HepG2 (cell line): ENCODE results near the gene KCNJ4. TPM values are rescaled to one million over a fixed set of nuclear protein-coding genes. Genes with fewer than 3 reads are reported as not detected.

Source experiments
- ATAC-seq: fragments of 200-7000 bp; cut with Tn5 transposase; 3 replicates; pipeline ENCODE4 v1.9.1; 2020; ENCODE audit warnings: mild to moderate bottlenecking, moderate library complexity
- BruUV-seq: library from RNA; stranded (reverse); fragments of 400-500 nt; replicated peaks from 2 replicates; lab custom pipeline; 2021; lab: Mats Ljungman, UMichigan
- CTCF ChIA-PET: fragments of 300-600 bp; formaldehyde crosslinking; extraction: SDS; loops from one replicate; lab custom pipeline; 2021; ENCODE audit warnings: low total read pairs, inconsistent platforms, low intra/inter-chr PET ratio; lab: Yijun Ruan, JAX
- POLR2A ChIA-PET: fragments of 350-600 bp; sonication (Branson Sonifier 250); formaldehyde crosslinking; loops from one replicate; lab custom pipeline; 2020; ENCODE audit warnings: antibody characterized with exemption, inconsistent platforms; lab: Yijun Ruan, JAX
- DNase-seq: peaks from one replicate; pipeline ENCODE4 v3.0.0-alpha.2; 2015; ENCODE audit warnings: low spot score
- FAIRE-seq: peaks from 3 replicates; lab custom pipeline; 2011; peaks lifted over from hg19 to GRCh38; lab: Jason Lieb, UNC
- H2AFZ ChIP-seq: one replicate; pipeline ENCODE4 v1.6.1; 2011; ENCODE audit warnings: low read length, inconsistent platforms
- H3K27ac ChIP-seq: fragments of 300-600 bp; 3 replicates; pipeline ENCODE4 v1.8.0; 2011; ENCODE audit warnings: mixed run types, mild to moderate bottlenecking, mixed read lengths, low read length, inconsistent platforms; ENCODE audit not compliant: insufficient read depth; ENCODE audit errors: extremely low read length
- H3K27me3 ChIP-seq, 2 experiments: fragments of 200-600 bp in 1 of 2; 2 replicates in 1 of 2; 3 replicates in 1 of 2; pipeline versions ENCODE4 v1.6.0 to v1.8.0; 2011; ENCODE audit warnings: low read length in 2 of 2, mild to moderate bottlenecking in 2 of 2, moderate library complexity in 2 of 2, inconsistent platforms in 1 of 2; ENCODE audit not compliant: insufficient read depth in 2 of 2, control insufficient read depth in 1 of 2
- H3K36me3 ChIP-seq, 2 experiments: fragments of 200-600 bp in 1 of 2; replicated peaks in 1 of 2; 2 replicates in 1 of 2; 3 replicates in 1 of 2; pipeline versions ENCODE4 v1.5.1 to v1.8.0; 2011; ENCODE audit warnings: low read length in 2 of 2, inconsistent platforms in 1 of 2; ENCODE audit not compliant: insufficient read depth in 2 of 2, control insufficient read depth in 1 of 2
- H3K4me1 ChIP-seq: 2 replicates; pipeline ENCODE4 v1.5.1; 2012; ENCODE audit warnings: low read length, inconsistent platforms; ENCODE audit not compliant: insufficient read depth
- H3K4me2 ChIP-seq: 2 replicates; pipeline ENCODE4 v1.6.0; 2011; ENCODE audit warnings: low read depth, low read length, inconsistent platforms
- H3K4me3 ChIP-seq, 3 experiments: fragments of 200-600 bp in 1 of 3; sonication (generic), shearing (Covaris generic) in 1 of 3; replicated peaks in 1 of 3; 2 replicates each; pipeline ENCODE4 v1.5.1; 2011 to 2016; ENCODE audit warnings: low read length in 3 of 3, inconsistent platforms in 2 of 3, low read depth in 2 of 3, mild to moderate bottlenecking in 2 of 3, control low read depth in 1 of 3, mixed read lengths in 1 of 3; ENCODE audit not compliant: insufficient read depth in 1 of 3
- H3K79me2 ChIP-seq: one replicate; pipeline ENCODE4 v1.6.1; 2011; ENCODE audit warnings: low read length, inconsistent platforms; ENCODE audit not compliant: insufficient read depth
- H3K9ac ChIP-seq: 2 replicates; pipeline ENCODE4 v1.6.0; 2011; ENCODE audit warnings: mild to moderate bottlenecking, low read depth, low read length, inconsistent platforms; ENCODE audit not compliant: insufficient read depth
- H3K9me3 ChIP-seq: 2 replicates; pipeline ENCODE4 v1.5.1; 2012; ENCODE audit warnings: mild to moderate bottlenecking, low read length
- H4K20me1 ChIP-seq: 2 replicates; pipeline ENCODE4 v1.6.0; 2011; ENCODE audit warnings: inconsistent platforms, mild to moderate bottlenecking, low read length, moderate library complexity; ENCODE audit not compliant: insufficient read depth
- ATF7 ChIP-seq, 2 experiments: fragments of 450-650 bp in 1 of 2; sonication (generic) in 1 of 2; formaldehyde crosslinking in 1 of 2; IDR thresholded peaks; 2 replicates each; pipeline versions ENCODE4 v1.4.0 to v1.6.1; 2016 to 2020; ENCODE audit warnings: antibody characterized with exemption in 1 of 2, mild to moderate bottlenecking in 1 of 2, missing genetic modification reagents in 1 of 2
- EED ChIP-seq: sonication (generic); formaldehyde crosslinking; IDR thresholded peaks from 2 replicates; pipeline ENCODE4 v1.5.0; 2020; ENCODE audit warnings: mild to moderate bottlenecking, missing genetic modification reagents
- GLMP ChIP-seq: sonication (generic); formaldehyde crosslinking; IDR thresholded peaks from 2 replicates; pipeline ENCODE4 v1.9.0; 2021; ENCODE audit warnings: missing genetic modification reagents, mild to moderate bottlenecking, borderline replicate concordance
- NFE2L2 ChIP-seq: fragments of 150-350 bp; IDR thresholded peaks from 2 replicates; pipeline ENCODE4 v1.6.1; 2014; ENCODE audit warnings: low read length
- PRDM15 ChIP-seq: sonication (generic); formaldehyde crosslinking; IDR thresholded peaks from 2 replicates; pipeline ENCODE4 v1.4.0; 2020; ENCODE audit warnings: missing genetic modification reagents
- RFX1 ChIP-seq: fragments of 450-650 bp; IDR thresholded peaks from 2 replicates; pipeline ENCODE4 v1.6.1; 2017
- TRIM22 ChIP-seq: fragments of 450-650 bp; IDR thresholded peaks from 2 replicates; pipeline ENCODE4 v1.6.1; 2017
- ZFY ChIP-seq: sonication (generic); formaldehyde crosslinking; IDR thresholded peaks from 2 replicates; pipeline ENCODE4 v1.4.0; 2020; ENCODE audit warnings: missing genetic modification reagents
- ZFYVE20 ChIP-seq: sonication (generic); formaldehyde crosslinking; IDR thresholded peaks from 2 replicates; pipeline ENCODE4 v1.8.0; 2023; ENCODE audit warnings: low read depth, mild to moderate bottlenecking, moderate library complexity, missing genetic modification reagents, borderline replicate concordance
- ZNF101 ChIP-seq: sonication (generic); formaldehyde crosslinking; IDR thresholded peaks from 2 replicates; pipeline ENCODE4 v1.4.0; 2020; ENCODE audit warnings: mild to moderate bottlenecking, low read depth, missing genetic modification reagents, borderline replicate concordance
- ZNF20 ChIP-seq: sonication (generic); formaldehyde crosslinking; IDR thresholded peaks from 2 replicates; pipeline ENCODE4 v1.4.0; 2020; ENCODE audit warnings: mild to moderate bottlenecking, moderate library complexity, missing genetic modification reagents
- ZNF253 ChIP-seq: sonication (generic); formaldehyde crosslinking; IDR thresholded peaks from 2 replicates; pipeline ENCODE4 v1.8.0; 2022; ENCODE audit warnings: mild to moderate bottlenecking, missing genetic modification reagents, borderline replicate concordance
- ZNF713 ChIP-seq: sonication (generic); formaldehyde crosslinking; IDR thresholded peaks from 2 replicates; pipeline ENCODE4 v1.4.0; 2020; ENCODE audit warnings: mild to moderate bottlenecking, missing genetic modification reagents
- ZNF747 ChIP-seq: sonication (generic); formaldehyde crosslinking; IDR thresholded peaks from 2 replicates; pipeline ENCODE4 v1.8.1; 2023; ENCODE audit warnings: missing genetic modification reagents, mild to moderate bottlenecking, borderline replicate concordance
- WGBS: methylation state at CpG from one replicate; pipeline ENCODE4 v1.1.6; 2017; ENCODE audit warnings: low lambda C conversion rate; 5-methylcytosine and 5-hydroxymethylcytosine counted together
- in situ Hi-C: cut with HindIII; loops from 2 replicates; pipeline ENCODE4 v1.10.0; 2017; ENCODE audit warnings: low pct_unique_long_range_greater_than_20kb; ENCODE audit not compliant: extremely low pct_ligation_motif_present
- intact Hi-C: fragments of 100-400 bp; cut with micrococcal nuclease; formaldehyde crosslinking; loops from one replicate; pipeline ENCODE4 v1.10.0; 2022; ENCODE audit not compliant: unreplicated experiment
- polyA plus RNA-seq, 8 experiments: library from polyadenylated mRNA; depleted of rRNA in 3 of 8; stranded (reverse) in 7 of 8; unstranded in 1 of 8; fragments of >200 nt; fragmentation: Illumina TruSeq in 4 of 8; extraction: Trizol in 4 of 8; gene quantifications; 2 replicates each; pipeline versions ENCODE4 v1.2.1 to v1.2.3, GENCODE V29; 2011 to 2016; ENCODE audit warnings: low read depth in 4 of 8, missing spikeins in 1 of 8, mixed read lengths in 1 of 8; ENCODE audit not compliant: insufficient read depth in 1 of 8
- total RNA-seq, 5 experiments: library from RNA; depleted of rRNA; stranded (reverse); fragments of >200 nt; fragmentation: Illumina TruSeq; extraction: Trizol; gene quantifications; 2 replicates each; pipeline ENCODE4 v1.2.3, GENCODE V29; 2016; ENCODE audit warnings: low read depth in 1 of 5

The KCNJ4 gene
- total and polyA plus RNA-seq, 2 of the 13 experiments (the other 11 are each of a cell fraction or from before 2014, with no cell fraction given): not detected

- ATAC-seq: no peak
- WGBS: 78% methylated on average over 9 of the region's 17 CpGs
- intact Hi-C loops (no loop called here), in situ Hi-C loops (no loop called here)
- TF ChIP-seq ZFY (CRISPR knock-in tag): no peak
- no peak for TF ChIP-seq ZFYVE20 (CRISPR knock-in tag)
- TF ChIP-seq ATF7 (IDR thresholded peaks at IDR 0.05): no peak
- no peak for TF ChIP-seq ATF7 (CRISPR knock-in tag; IDR thresholded peaks at IDR 0.05)
- no peak for TF ChIP-seq ZNF713 (CRISPR knock-in tag)
- TF ChIP-seq ZNF253 (CRISPR knock-in tag): no peak
- TF ChIP-seq TRIM22: no peak
- no peak for TF ChIP-seq ZNF20 (CRISPR knock-in tag)
- no peak for TF ChIP-seq NFE2L2
- TF ChIP-seq GLMP (CRISPR knock-in tag): no peak
- no peak for TF ChIP-seq ZNF101 (CRISPR knock-in tag)
- no peak for TF ChIP-seq PRDM15 (CRISPR knock-in tag)
- TF ChIP-seq EED: no peak
- TF ChIP-seq ZNF747 (CRISPR knock-in tag): no peak
- no peak for TF ChIP-seq RFX1
- TF ChIP-seq, all 625 proteins: peak for 0
- Histone ChIP-seq H4K20me1 (no peaks in the 10 kb centered on the region), H3K4me3 (no peak overlapping the region), H3K9ac (no peak overlapping the region), H3K79me2 (no peaks in the 10 kb centered on the region), H3K9me3 (no peaks in the 10 kb centered on the region), H3K27me3 (peaks cover 2 to 5% of the 10 kb centered on the region in 2 experiments; a peak in 1 of 5 replicates), H3K27ac (no peak overlapping the region), H3K36me3 (no peaks in the 10 kb centered on the region), H3K4me2 (no peak overlapping the region), H3K4me1 (peaks cover 32% of the 10 kb centered on the region), H2AFZ (no peak overlapping the region)
- DNase-seq (no peak), FAIRE-seq (no peak)
- ChIA-PET CTCF (no interaction called here), POLR2A (no interaction called here)
- BruUV-seq: no TSS peak
Measured at GRCh38 chr22:38426628-38427027, 28.4 kb downstream of the KCNJ4 start.
